ENCODE measurements around the gene CPLANE2. TPM values are rescaled to one million over a fixed set of nuclear protein-coding genes. Genes with fewer than 3 reads are reported as not detected.

Gene CPLANE2
- total and polyA plus RNA-seq, 2 donors from 2014 or later = 7.9 to 9.4 TPM

- no peaks in the 10 kb centered on the region for H3K9me3 ChIP-seq (ENCODE audit: control insufficient read depth in 2 of 3, insufficient read depth in 1 of 3, low read length in 3 of 3)
- H3K9ac ChIP-seq (ENCODE audit: low read length in 3 of 3) = no peak overlapping the region
- no peak for FAIRE-seq
- H3K4me3 ChIP-seq (ENCODE audit: low read length in 3 of 3) = no peak overlapping the region
- TF ChIP-seq CTCF (IDR thresholded peaks at IDR 0.05; ENCODE audit: borderline replicate concordance, extremely low read depth, insufficient read depth) = no peak
- no peaks in the 10 kb centered on the region for H3K36me3 ChIP-seq (ENCODE audit: control insufficient read depth in 2 of 3, insufficient read depth in 3 of 3, low read length in 3 of 3)
- no peak for DNase-seq
- H3K27me3 ChIP-seq (ENCODE audit: control insufficient read depth, insufficient read depth, low read length) = no peaks in the 10 kb centered on the region
- H3K4me1 ChIP-seq (ENCODE audit: control insufficient read depth in 2 of 3, insufficient read depth in 2 of 3, low read depth in 1 of 3, low read length in 3 of 3) = peaks cover 0 to 2% (median 0%) of the 10 kb centered on the region in 3 donors
- intact Hi-C loops (cut with DNase I) = no loop called here
- H3K27ac ChIP-seq (ENCODE audit: low read depth in 2 of 2, low read length in 2 of 2) = no peak overlapping the region
Measured at GRCh38 chr1:16195518-16195905, 41.5 kb downstream of the CPLANE2 start.

GRCh38 chr1:16191916-16192546 lies 45.0 kb downstream of the CPLANE2 start:
- intact Hi-C loops (cut with DNase I) = no loop called here
- FAIRE-seq = no peak

GRCh38 chr1:16191309-16191708 lies 45.7 kb downstream of the CPLANE2 start:
- Histone ChIP-seq H3K27me3 (ENCODE audit: control insufficient read depth, insufficient read depth, low read length) (no peaks in the 10 kb centered on the region), H3K36me3 (ENCODE audit: control insufficient read depth in 2 of 3, insufficient read depth in 3 of 3, low read length in 3 of 3) (no peaks in the 10 kb centered on the region), H3K4me1 (ENCODE audit: control insufficient read depth in 2 of 3, insufficient read depth in 2 of 3, low read depth in 1 of 3, low read length in 3 of 3) (peaks cover 0 to 8% (median 0%) of the 10 kb centered on the region in 3 donors), H3K9me3 (ENCODE audit: control insufficient read depth in 2 of 3, insufficient read depth in 1 of 3, low read length in 3 of 3) (no peaks in the 10 kb centered on the region), H3K4me3 (ENCODE audit: low read length in 3 of 3) (no peak overlapping the region), H3K27ac (ENCODE audit: low read depth in 2 of 2, low read length in 2 of 2) (no peak overlapping the region), H3K9ac (ENCODE audit: low read length in 3 of 3) (no peak overlapping the region)
- TF ChIP-seq CTCF (IDR thresholded peaks at IDR 0.05; ENCODE audit: borderline replicate concordance, extremely low read depth, insufficient read depth) = no peak
- intact Hi-C loops (cut with DNase I) = no loop called here
- no peak for FAIRE-seq
- no peak for DNase-seq

More at GRCh38 chr1:16191916-16192546, 45.0 kb downstream of the CPLANE2 start:
- no peak overlapping the region for H3K4me3 ChIP-seq (ENCODE audit: low read length in 3 of 3)
- no peak overlapping the region for H3K9ac ChIP-seq (ENCODE audit: low read length in 3 of 3)
- no peaks in the 10 kb centered on the region for H3K27me3 ChIP-seq (ENCODE audit: control insufficient read depth, insufficient read depth, low read length)
- H3K9me3 ChIP-seq (ENCODE audit: control insufficient read depth in 2 of 3, insufficient read depth in 1 of 3, low read length in 3 of 3) = no peaks in the 10 kb centered on the region
- H3K36me3 ChIP-seq (ENCODE audit: control insufficient read depth in 2 of 3, insufficient read depth in 3 of 3, low read length in 3 of 3) = no peaks in the 10 kb centered on the region
- H3K27ac ChIP-seq (ENCODE audit: low read depth in 2 of 2, low read length in 2 of 2) = no peak overlapping the region
- no peak for TF ChIP-seq CTCF (IDR thresholded peaks at IDR 0.05; ENCODE audit: borderline replicate concordance, extremely low read depth, insufficient read depth)
- H3K4me1 ChIP-seq (ENCODE audit: control insufficient read depth in 2 of 3, insufficient read depth in 2 of 3, low read depth in 1 of 3, low read length in 3 of 3) = peaks cover 0 to 8% (median 0%) of the 10 kb centered on the region in 3 donors
- DNase-seq = no peak
